Astrocyte of the hippocampus (primary cell): ENCODE results near the gene SLC5A4.

ENCODE experiments used
- DNase-seq: peaks from one replicate; pipeline ENCODE4 v3.0.0; 2011; ENCODE audit warnings: low read depth, low spot score

SLC5A4 gene

DNA sequence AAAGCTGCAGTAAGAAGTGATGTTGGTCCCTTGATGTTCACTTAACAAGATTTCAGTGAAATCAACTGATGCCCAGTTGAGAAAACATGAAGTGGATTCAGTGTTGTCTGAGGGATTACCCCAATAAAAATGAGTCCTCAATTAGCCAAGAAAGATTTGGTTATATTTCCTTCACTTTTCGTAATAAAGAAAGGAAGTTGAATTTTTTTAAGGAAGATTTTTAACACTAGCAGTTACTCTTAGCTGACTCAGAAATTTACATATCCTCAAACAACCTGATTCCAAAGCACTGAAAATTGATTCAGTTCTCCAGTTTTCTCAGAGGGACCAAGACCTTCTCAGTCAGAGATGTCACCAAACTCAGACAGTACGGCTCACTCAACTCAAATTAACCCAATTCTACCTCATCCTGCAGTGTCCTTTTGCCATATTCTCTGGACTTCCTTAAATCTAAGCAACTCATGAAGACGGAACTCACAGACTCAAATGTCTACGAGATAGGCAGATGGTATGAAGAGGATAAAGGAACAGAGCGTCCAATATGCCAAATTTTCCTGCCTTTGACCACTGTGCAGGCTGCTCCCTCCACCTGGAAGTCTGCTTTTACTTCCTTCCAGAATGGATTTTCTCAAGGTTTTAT is 22.8 kb downstream of the SLC5A4 start:
- DNase-seq: no peak

DNA sequence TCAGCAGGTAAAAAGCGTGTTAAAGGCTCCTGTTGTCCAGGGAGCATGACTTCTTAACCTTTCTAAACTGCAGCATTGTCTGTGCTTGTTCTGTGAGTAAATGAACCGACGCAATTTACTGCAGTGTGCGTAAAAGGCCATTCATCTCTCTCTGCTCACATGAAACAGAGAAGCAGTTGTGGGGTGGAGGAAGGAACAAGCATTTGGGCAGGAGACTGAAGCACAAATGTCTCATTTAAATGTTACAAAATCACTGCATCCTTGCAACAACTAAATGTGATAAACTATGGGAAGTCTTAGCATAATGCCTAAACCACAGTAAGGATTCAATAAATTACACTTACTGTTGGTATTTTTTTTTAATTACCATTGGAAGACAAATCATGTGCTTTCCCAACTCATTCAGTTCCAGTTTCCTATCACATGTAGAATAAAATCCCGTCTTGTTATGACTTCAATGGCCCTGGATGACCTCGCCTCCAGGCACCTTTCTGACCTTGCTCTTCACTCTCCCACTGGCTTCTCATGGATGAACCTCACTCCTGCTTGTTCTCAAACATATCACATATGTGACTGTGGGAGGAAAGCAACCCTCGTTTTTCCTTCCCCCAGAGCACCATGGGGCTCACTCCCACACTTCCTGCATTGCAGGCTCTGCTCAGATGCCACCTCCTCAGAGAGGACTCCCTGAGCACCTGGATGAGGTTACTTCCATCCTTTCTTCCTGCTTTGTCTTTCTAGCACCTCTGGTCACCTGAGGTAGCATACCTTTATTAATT is 28.6 kb downstream of the SLC5A4 start:
- DNase-seq: no peak

DNA sequence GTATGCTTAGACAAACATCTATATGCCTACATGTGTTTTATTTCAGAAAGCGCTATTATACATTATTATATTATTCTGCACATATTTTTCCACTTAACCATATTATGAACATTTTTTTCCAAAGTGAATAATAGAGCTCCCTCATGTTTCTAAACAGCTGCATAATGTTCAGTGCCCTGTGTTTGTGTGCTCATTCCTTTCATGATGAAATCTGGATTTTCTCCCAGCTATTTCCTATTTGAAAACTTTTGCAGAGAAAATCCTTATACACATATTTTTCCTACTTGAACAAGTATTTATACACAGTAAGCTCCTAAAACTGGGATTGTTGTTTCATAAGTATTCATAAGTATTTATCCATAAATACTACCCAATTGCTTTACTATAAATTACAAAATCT is 32.2 kb downstream of the SLC5A4 start:
- no peak for DNase-seq

DNA sequence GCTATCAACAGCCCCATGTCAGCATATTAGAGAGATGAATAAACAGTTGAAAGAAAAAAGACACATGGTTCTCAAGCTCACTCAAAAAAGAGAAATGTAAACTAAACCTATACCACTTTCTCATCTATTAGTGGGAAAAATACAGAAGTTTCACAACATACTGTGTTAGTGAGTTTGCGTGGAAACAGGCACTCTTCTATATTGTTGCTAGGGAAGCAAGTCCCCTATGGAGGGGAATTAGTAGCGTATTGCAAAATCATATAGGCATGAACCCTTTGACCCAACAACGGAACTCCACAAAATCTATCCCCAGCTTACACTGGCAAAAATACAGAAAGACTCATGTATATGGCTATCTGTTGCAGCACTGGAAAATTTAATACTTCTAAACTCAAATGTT is 36.1 kb downstream of the SLC5A4 start:
- no peak for DNase-seq

DNA sequence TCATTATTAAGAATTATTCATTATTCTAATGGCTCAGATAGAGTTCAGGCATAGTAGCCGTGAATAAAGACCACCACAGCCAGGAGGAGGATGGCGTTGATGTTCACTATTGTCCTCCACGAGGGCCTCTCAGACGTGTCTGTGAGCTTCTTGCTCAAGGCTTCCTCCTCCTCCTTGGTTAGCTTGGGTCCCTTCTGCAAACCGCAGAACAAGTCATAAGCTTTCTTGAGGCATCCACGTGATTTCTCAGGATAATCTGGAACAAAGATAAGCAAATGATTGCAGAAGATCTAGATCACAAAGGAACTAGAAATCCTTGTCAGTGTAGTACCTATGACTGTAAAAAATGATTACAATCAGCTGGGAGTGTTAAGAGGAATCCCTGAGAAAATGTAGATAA is 36.7 kb downstream of the SLC5A4 start:
- DNase-seq: no peak

DNA sequence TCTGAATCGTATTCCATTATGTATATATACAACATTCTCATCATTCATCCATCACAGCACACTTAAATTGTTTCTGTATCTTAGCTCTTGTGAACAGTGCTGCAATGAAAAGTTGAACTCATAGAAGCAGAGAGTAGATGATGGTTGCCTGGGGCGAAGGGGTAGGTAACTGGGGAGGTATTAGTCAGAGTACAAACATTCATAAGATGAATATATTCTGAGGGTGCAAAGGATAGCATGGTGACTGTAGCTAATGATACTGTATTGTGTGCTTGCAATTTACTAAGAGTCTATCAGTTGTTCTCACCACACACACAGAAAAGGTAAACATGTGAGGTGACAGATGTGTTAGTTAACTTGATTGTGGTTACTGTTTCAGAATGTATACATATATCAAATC is 37.7 kb downstream of the SLC5A4 start:
- no peak for DNase-seq

DNA sequence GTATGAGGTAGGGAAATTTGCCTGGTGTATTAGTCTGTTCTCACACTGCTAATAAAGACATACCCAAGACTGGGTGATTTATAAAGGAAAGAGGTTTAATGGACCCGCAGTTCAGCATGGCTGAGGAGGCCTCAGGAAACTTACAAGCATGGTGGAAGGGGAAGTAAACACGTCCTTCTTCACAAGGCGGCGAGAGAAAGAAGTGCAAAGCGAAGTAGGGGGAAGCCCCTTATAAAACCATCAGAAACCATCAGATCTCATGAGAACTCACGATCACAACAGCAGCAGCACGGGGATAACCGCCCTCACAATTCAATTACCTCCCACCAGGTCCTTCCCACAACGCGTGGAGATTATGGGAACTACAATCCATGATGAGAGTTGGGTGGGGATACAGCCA is 38.2 kb downstream of the SLC5A4 start:
- no peak for DNase-seq

DNA sequence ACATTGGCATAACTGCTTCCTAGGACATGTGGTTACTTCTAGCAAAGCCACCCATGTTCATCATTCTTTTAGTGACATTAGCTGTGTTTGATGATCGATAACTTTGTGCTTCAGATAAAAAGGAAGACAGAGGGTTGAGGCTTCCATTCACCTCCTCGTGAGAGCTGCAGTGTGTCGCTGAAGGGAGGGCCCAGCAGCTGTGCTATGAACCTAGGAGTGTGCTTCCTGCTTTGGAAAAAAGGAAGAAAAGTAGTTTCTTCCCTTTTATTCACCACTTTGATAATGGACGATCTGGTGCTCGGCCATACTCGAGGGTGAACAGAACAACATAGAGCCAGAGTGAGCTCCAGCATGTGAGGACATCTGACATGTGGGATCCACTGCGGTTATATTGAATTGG is 44.1 kb downstream of the SLC5A4 start:
- DNase-seq: no peak

DNA sequence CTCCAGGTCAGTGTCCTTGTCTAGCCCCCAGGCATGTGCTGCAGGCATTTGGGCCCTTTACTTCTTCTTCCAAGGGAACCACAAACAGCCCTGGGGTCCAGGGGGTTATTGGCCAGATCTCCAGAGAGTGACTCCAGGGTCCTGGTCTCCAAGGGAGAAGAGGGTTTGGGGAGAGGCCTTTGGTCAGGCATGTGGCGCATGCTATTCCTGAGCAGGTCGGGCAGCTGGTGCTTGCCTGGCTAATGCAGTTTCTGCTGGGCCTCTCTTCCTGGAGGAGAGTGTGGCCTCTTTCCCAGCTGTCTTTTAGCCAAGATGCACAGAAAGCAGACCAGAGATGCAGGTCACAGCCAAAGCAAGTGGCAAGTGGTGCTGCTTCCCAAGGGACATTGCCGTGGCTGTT is 46.5 kb downstream of the SLC5A4 start:
- no peak for DNase-seq

DNA sequence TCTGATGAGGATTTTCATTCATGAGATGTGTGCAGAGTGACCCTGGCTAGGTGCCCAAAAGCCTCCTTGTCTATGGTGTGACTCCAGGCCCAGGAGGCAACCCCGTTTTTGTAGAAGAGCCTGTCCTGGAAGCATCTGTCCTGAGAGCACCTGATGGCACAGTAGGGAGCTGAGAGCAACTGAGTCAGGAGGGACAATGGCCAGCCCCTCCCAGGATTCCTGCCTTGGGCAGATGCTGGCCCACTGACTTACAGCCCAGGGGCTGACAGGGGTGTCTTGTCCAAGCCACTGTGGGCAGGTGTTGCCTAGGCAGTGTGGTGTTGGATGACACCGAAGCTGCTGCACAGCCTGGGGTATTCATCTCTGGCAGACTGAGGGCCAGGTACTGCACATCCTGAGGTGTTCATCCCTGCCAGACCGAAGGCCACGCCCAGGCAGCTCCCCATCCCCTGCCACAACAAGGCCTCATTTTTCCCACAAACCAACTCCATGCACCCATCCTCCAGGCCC is 47.1 kb downstream of the SLC5A4 start:
- DNase-seq: no peak

DNA sequence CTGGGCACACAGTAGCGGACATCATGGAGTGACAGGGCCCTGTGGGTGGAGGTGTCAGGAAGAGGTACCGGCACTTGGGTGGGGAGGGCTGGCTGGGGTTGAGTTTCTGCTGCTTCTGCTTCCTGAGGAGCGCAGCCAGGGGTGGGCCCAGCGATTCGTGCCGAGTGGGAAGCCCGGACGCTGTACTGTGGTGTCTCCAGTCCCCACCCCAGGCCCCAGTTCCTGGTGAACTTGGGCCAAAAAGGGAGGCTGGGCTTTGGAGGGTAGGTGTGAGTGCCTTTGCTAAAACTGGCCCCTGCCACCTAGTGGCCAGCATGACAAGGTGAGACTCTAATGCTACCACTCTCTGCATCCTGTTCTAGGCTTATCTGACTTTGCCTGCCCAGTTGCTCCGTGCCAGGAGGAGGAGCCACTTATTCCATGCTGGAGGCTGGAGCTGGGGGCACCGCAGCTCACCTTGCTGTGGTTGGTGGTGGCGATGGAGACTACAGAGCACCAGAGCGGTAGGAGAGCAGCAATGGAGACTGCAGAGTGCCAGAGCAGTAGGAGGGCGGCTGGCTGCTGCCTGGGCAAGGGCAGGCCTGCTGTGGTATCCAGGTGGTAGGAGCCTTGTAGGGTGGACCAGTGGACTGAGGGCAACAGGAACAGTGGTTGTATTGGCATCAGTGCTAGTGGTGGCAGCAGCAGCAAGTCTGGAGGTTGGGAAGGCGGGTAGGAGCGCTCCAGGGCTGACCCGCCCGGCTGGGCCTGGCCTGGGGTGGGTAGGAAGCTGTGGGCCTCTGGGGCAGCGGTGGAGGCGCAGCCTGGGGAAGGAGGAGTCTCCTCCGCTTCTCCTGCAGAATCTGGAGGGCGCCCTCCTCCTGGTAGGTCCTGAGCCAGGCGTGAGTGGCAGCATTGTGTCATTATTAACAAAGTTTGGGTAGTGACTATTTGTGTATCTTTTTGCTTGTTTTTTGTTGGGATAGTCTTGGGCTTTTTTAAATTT is 48.1 kb downstream of the SLC5A4 start:
- DNase-seq: peak; percentile 18

DNA sequence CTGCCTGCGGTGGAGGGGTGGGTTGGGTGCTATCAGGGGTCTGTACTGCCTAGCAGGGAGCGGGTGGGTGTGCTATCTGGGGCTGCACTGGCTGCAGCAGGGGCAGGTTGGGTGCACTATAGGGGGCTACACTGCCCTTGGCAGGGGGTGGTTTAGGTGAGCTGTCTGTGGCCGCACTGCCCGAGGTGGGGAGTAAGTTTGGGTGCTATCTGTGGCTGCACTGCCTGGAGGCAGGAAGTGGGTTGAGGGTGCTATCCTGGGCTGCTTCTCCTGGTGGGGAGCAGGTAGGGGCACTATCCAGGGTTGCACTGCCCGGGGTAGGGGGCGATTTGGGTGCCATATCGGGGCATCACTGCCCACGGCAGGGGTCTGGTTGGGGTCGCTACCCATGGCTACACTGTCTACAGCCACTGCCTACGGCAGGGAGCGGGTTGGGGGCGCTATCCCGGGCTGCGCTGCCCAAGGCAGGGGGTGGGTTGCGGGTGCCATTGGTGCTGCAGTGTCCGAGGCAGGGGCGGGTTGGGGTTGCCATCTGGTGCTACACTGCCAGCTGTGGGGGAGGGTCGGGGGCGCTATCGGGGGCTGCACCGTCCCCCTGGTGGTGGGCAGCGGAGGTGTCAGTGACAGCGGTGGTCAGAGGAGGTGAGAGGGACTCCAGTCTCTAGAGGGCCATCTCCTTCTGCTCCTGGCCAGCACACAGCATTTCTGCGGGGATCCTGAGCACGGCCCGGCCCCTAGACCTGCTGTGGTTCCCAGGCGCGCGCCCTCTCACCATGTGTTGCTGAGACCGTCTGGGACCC is 49.0 kb downstream of the SLC5A4 start:
- no peak for DNase-seq

DNA sequence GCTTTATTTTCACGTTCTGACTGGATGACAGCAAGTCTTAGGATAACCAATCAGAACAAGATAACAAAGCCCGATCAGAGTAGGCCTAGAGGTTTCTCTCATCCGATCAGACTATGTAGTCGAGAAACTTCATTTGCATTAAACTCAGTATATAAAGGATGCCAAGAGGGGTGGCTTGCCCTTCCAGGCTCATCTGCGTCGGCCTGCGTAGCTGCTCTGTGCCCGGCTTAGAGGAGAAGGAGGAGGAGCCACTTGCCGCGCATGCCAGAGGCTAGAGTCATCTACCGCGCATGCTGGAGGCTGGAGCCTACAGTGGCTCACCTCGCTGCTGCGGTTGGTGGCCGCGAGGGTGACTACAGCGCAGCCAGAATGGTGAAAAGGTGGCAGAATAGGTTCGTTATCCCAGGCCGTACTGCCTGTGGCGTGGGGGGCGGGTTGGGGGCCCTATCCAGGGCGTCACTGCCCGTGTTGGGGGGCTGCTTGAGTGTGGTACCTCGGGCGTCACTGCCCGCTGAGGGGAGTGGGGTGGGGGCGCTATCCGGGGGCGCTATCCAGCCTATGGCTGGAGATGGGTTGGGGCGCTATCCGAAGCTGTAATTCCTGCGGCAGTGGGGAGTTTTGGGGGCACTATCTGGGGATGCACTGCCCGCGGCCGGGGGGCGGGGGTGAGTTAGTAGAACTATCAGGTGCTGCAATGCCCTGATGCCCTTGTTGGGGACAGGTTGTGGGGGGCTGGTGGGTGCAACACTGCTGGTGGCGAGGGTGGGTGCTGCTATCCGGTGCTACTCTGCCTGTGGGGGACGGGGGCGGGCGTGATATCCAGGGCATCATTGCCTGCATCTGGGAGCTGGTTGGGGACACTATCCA is 50.1 kb downstream of the SLC5A4 start, which contains the start of gene RFPL2:
TSS of gene RFPL2 (minus strand) at position 218 of the 867 bp plus-strand sequence. CDS start 2,622 bp downstream, outside the sequence.
- DNase-seq: peak; percentile 64

DNA sequence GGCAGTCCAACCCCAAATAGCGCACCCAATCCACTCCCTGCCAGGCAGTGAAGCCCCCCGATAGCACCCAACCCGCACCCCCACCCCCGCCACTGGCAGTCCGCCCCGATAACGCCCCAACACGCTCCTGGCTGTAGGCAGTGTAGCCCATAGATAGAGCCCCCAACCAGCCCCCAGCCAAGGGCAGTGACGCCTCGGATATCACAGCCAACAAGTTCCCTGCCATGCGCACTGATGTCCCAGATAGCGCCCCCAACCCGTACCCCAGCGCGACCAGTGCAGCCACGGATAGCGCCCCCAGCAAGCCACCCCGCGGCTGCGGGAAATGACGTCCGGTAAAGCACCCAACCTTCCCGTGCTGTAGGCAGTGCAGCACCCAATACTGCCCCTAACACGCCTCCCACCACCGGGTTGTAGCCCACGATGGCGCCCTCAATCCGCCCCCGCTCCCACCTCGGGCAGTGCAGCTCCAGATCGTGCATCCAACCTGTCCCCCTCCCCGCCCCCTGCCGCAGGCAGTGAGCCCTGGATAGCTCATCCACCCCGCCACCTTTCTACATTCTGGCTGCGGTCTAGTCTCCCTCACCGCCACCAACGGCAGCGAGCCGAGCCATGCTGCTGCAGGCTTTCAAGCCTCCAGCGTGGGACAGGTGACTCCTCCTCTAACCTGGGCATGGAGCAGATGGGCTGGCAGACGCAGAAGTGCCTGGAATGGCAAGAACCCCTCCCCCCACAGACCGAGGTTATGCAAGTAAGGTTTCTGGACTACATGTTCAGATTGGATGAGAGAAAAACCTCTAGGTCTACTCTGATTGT is 50.9 kb downstream of the SLC5A4 start:
- peak; percentile 5 for DNase-seq

DNA sequence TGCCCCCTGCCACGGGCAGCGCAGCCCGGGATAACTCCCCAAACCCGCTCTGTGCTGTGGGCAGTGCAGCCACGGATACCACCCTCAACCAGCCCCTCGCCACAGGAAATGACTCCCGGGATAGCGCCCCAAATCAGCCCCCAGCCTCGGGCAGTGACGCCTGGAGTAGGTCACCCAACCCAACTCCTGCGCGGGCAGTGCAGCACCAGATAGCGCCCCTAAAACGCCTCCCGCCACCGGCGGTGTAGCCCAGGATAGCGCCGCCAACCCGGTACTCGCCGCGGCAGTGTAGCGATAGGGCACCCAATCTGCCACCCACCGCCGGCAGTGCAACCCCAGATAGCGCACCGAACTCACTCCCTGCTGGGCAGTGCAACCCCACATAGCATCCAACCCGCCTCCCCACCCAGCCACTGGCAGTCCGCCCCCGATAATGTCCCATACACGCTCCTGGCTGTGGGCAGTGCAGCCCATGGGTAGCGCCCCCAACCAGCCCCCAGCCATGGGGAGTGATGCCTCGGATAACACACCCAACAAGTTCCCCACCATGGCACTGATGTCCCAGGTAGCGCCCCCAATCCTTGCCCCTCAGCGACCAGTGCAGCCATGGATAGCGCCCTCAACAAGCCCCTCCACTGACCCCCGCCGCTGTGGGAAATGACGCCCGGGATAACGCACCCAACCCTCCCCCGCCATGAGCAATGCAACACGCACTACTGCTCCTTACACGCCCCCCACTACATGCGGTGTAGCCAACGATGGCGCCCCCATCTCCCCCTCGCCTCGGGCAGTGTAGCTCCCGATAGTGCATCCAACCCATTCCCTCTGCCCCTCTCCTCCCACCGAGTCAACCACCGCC is 51.7 kb downstream of the SLC5A4 start:
- no peak for DNase-seq

DNA sequence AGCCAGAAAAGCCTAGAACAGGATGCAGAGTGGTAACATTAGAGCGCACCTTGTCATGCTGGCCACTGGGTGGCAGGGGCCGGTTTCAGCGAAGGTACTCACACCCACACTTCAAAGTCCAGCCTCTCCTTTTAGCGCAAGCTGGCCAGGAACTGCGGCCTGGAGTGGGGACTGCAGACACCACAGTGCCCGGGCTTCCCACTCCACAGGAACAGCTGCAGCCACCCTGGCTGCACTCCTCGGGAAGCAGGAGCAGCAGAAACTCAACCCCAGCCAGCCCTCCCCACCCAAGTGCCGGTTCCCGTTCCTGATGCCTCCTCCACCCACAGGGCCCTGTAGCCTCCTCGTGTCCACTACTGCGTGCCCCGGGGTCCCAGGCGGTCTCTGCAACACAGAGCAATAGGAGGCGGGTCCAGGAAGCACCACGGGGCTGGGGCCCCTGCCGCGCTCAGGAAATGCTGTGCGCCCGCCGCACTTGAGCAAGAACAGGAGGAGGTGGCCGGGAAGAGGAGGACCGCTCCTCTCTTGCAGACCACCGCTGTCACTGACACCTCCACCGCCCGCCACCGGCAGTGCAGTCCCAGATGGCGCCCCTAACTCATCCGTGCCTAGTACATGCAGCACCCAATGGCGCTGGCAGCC is 52.5 kb downstream of the SLC5A4 start:
- peak; percentile 73 for DNase-seq

DNA sequence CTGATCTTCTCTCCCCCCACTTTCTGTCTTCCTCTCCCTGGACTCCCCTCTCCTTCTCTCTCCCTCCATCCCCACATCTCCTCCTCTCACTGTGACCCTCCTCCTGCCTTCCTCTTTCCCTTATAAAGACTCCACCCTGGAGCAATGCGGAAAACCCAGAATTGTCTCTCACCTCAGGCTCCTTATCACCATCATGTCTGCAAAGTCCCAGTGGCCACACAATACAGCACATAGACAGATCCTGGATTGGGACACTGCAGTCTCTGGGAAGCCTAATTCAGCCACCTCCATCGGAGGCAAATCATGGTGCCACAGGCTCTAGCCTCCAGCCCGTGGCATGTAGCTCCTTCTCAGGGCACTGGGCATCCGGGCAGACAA is 53.0 kb downstream of the SLC5A4 start:
- no peak for DNase-seq

DNA sequence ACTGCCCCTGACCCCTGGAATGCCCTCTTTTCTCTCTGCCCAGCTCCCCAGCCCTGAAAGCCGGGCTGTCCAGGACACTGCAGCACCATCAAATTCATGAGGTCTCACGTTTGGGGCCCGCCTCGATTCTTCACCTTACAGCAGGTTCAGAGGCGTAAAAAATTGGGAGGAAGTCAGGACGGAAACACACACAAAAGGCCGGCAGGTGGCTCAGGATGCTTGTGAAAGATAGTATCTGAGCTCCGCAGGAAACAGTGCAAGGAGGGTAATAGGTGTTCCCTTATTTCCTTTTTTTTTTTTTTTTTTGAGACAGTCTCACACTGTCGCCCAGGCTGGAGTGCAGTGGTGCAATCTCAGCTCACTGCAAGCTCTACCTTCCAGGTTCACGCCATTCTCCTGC is 54.4 kb downstream of the SLC5A4 start:
- DNase-seq: no peak
